K562 (cell line): ENCODE results near the gene AGAP1. TPM values are rescaled to one million over a fixed set of nuclear protein-coding genes. Genes with fewer than 3 reads are reported as not detected.

Source experiments
- ATAC-seq: fragments of 200-7000 bp; cut with Tn5 transposase; 3 replicates; pipeline ENCODE4 v1.9.1; 2020; ENCODE audit warnings: moderate library complexity
- BruUV-seq: library from RNA; stranded (reverse); fragments of 400-500 nt; replicated peaks from 2 replicates; lab custom pipeline; 2021; lab: Mats Ljungman, UMichigan
- CTCF ChIA-PET: fragments of 300-600 bp; formaldehyde crosslinking; extraction: SDS; loops from one replicate; lab custom pipeline; 2021; ENCODE audit warnings: low intra/inter-chr PET ratio; lab: Yijun Ruan, JAX
- POLR2A ChIA-PET: fragments of 300-600, 350-650 bp; sonication (Branson Sonifier 250); formaldehyde crosslinking; extraction: SDS; loops from one replicate; lab custom pipeline; 2021; ENCODE audit warnings: antibody characterized with exemption, inconsistent platforms; lab: Yijun Ruan, JAX
- DNase-seq, 4 experiments: peaks; one replicate each; pipeline versions ENCODE4 v3.0.0 to v3.0.0-alpha.2; 2011 to 2018; ENCODE audit warnings: low spot score in 3 of 4, mixed read lengths in 3 of 4; ENCODE audit errors: extremely low read depth in 1 of 4
- FAIRE-seq: peaks from 2 replicates; lab custom pipeline; 2011; peaks lifted over from hg19 to GRCh38; lab: Jason Lieb, UNC
- H2AFZ ChIP-seq: 2 replicates; pipeline ENCODE4 v1.6.0; 2011; ENCODE audit warnings: low read depth, low read length, control low read depth, inconsistent platforms
- H3K27ac ChIP-seq: fragments of 200-600 bp; 3 replicates; pipeline ENCODE4 v1.8.0; 2011; ENCODE audit warnings: low read depth, mild to moderate bottlenecking, control low read depth, inconsistent platforms, low read length, moderate library complexity, mixed read lengths; ENCODE audit errors: extremely low read depth
- H3K27me3 ChIP-seq, 2 experiments: fragments of 300-600 bp in 1 of 2; 2 replicates in 1 of 2; 3 replicates in 1 of 2; pipeline versions ENCODE4 v1.6.0 to v1.8.0; 2011; ENCODE audit warnings: inconsistent platforms in 2 of 2, low read length in 2 of 2, mild to moderate bottlenecking in 1 of 2, mixed read lengths in 1 of 2, moderate library complexity in 1 of 2; ENCODE audit not compliant: control insufficient read depth in 2 of 2, insufficient read depth in 2 of 2
- H3K36me3 ChIP-seq: fragments of 300-600 bp; 3 replicates; pipeline ENCODE4 v1.8.0; 2011; ENCODE audit warnings: mild to moderate bottlenecking, low read length, inconsistent platforms; ENCODE audit not compliant: control insufficient read depth, insufficient read depth
- H3K4me1 ChIP-seq, 2 experiments: fragments of 200-600 bp in 1 of 2; replicated peaks in 1 of 2; 2 replicates in 1 of 2; 3 replicates in 1 of 2; pipeline versions ENCODE4 v1.5.1 to v1.8.0; 2011; ENCODE audit warnings: inconsistent platforms in 2 of 2, low read length in 2 of 2, mild to moderate bottlenecking in 1 of 2, mixed read lengths in 1 of 2, moderate library complexity in 1 of 2; ENCODE audit not compliant: control insufficient read depth in 2 of 2, insufficient read depth in 2 of 2
- H3K4me2 ChIP-seq: 2 replicates; pipeline ENCODE4 v1.6.1; 2011; ENCODE audit warnings: low read length, control low read depth, inconsistent platforms, mixed read lengths; ENCODE audit not compliant: insufficient read depth
- H3K4me3 ChIP-seq: fragments of 200-600 bp; sonication (generic), shearing (Covaris generic); 2 replicates; pipeline ENCODE4 v1.5.1; 2016; ENCODE audit warnings: control low read depth, inconsistent platforms
- H3K79me2 ChIP-seq: fragments of 200-600 bp; 3 replicates; pipeline ENCODE4 v1.8.0; 2011; ENCODE audit warnings: low read length, inconsistent platforms; ENCODE audit not compliant: control insufficient read depth, insufficient read depth
- H3K9ac ChIP-seq, 2 experiments: 2 replicates each; pipeline versions ENCODE4 v1.6.0 to v1.6.1; 2011; ENCODE audit warnings: low read depth in 2 of 2, low read length in 2 of 2, control low read depth in 1 of 2, inconsistent platforms in 1 of 2, mild to moderate bottlenecking in 1 of 2, mixed read lengths in 1 of 2; ENCODE audit not compliant: insufficient read depth in 1 of 2
- H3K9me1 ChIP-seq: one replicate; pipeline ENCODE4 v1.6.0; 2011; ENCODE audit warnings: inconsistent platforms, mild to moderate bottlenecking, low read length, moderate library complexity; ENCODE audit not compliant: control insufficient read depth, insufficient read depth
- H3K9me3 ChIP-seq: replicated peaks from 2 replicates; pipeline ENCODE4 v1.5.1; 2011; ENCODE audit warnings: low read depth, low read length, inconsistent platforms; ENCODE audit not compliant: control insufficient read depth, insufficient read depth
- H4K20me1 ChIP-seq: replicated peaks from 2 replicates; pipeline ENCODE4 v1.6.1; 2011; ENCODE audit warnings: low read length, inconsistent platforms, mixed read lengths; ENCODE audit not compliant: control insufficient read depth, insufficient read depth
- ATF4 ChIP-seq: fragments of 450-650 bp; formaldehyde crosslinking; IDR thresholded peaks from 2 replicates; pipeline ENCODE4 v1.4.0; 2022; ENCODE audit warnings: mild to moderate bottlenecking, moderate library complexity
- CAMTA2 ChIP-seq: fragments of 250-450 bp; sonication (Bioruptor Pico); conservative IDR thresholded peaks from 2 replicates; pipeline ENCODE4 v1.5.1; 2022
- DIDO1 ChIP-seq: fragments of 450-650 bp; IDR thresholded peaks from 2 replicates; pipeline ENCODE4 v1.6.1; 2016; ENCODE audit warnings: low read depth, missing biosample characterization, missing genetic modification characterization
- PREB ChIP-seq: sonication (generic); formaldehyde crosslinking; IDR thresholded peaks from 2 replicates; pipeline ENCODE4 v1.8.1; 2023; ENCODE audit warnings: mild to moderate bottlenecking, missing genetic modification reagents
- TFAP4 ChIP-seq: sonication (generic); formaldehyde crosslinking; IDR thresholded peaks from 2 replicates; pipeline ENCODE4 v1.8.0; 2022; ENCODE audit warnings: missing genetic modification reagents, mild to moderate bottlenecking, moderate library complexity, borderline replicate concordance
- ZBTB33 ChIP-seq: sonication (generic); formaldehyde crosslinking; IDR thresholded peaks from 2 replicates; pipeline ENCODE4 v1.8.1; 2023; ENCODE audit warnings: mild to moderate bottlenecking, missing genetic modification reagents
- ZEB2 ChIP-seq: fragments of 450-650 bp; IDR thresholded peaks from 2 replicates; pipeline ENCODE4 v1.6.1; 2016
- ZMIZ1 ChIP-seq, 2 experiments: fragments of 150-350 bp in 1 of 2; IDR thresholded peaks; 2 replicates each; pipeline ENCODE4 v1.6.1; 2012 to 2016; ENCODE audit warnings: low read depth in 2 of 2, low read length in 2 of 2, mild to moderate bottlenecking in 1 of 2, moderate library complexity in 1 of 2
- ZNF12 ChIP-seq: sonication (generic); formaldehyde crosslinking; IDR thresholded peaks from 2 replicates; pipeline ENCODE4 v1.4.0; 2020; ENCODE audit warnings: mild to moderate bottlenecking, missing genetic modification reagents
- WGBS: fragments of 100-300 bp; shearing (Covaris generic); methylation state at CpG from one replicate; pipeline ENCODE4 v1.1.6; 2016; ENCODE audit warnings: low coverage, mixed read lengths; ENCODE audit not compliant: insufficient coverage; ENCODE audit errors: missing lambda C conversion rate; 5-methylcytosine and 5-hydroxymethylcytosine counted together
- in situ Hi-C: fragments of 300-500 bp; cut with MboI; formaldehyde crosslinking; loops from 4 replicates; pipeline ENCODE4 v1.15.0; 2018; ENCODE audit warnings: inconsistent platforms, mixed read lengths
- intact Hi-C: fragments of 100-400 bp; cut with micrococcal nuclease; formaldehyde crosslinking; loops from 2 replicates; pipeline ENCODE4 v1.14.2; 2022
- polyA plus RNA-seq, 8 experiments: library from polyadenylated mRNA; depleted of rRNA in 4 of 8; stranded (reverse) in 5 of 8; unstranded in 3 of 8; fragments of >200 nt; fragmentation: Nextera tagmentation in 2 of 8; fragmentation: Illumina TruSeq in 1 of 8; extraction: Ambion mirVana in 2 of 8; extraction: Trizol in 1 of 8; gene quantifications; 2 replicates each; pipeline versions ENCODE4 v1.2.1 to v1.2.3, GENCODE V29; 2011 to 2014; ENCODE audit warnings: inconsistent platforms in 1 of 8, missing spikeins in 1 of 8
- total RNA-seq, 7 experiments: library from RNA; depleted of rRNA in 6 of 7; stranded (reverse); fragments of >200 nt in 6 of 7; fragmentation: Illumina TruSeq in 2 of 7; extraction: Trizol in 2 of 7; gene quantifications; 2 replicates each; pipeline versions ENCODE4 v1.2.1 to v1.2.3, GENCODE V29; 2011 to 2021; ENCODE audit warnings: low replicate concordance in 1 of 7

Gene AGAP1
- total and polyA plus RNA-seq, 9 of the 15 experiments (the other 6 are each of a cell fraction or from before 2014, with no cell fraction given): 1.3 to 24.0 (median 10.6) TPM

GRCh38 chr2:235535423-235536130, 41.7 kb downstream of the AGAP1 start (continued):
- TF ChIP-seq ZMIZ1 (IDR thresholded peaks at IDR 0.05; ENCODE audit: low read depth in 2 of 2, low read length in 2 of 2): no peak
- TF ChIP-seq CAMTA2 (CRISPR knock-in tag): no peak
- no peak for TF ChIP-seq ZEB2
- no peak for TF ChIP-seq ATF4 (CRISPR knock-in tag)

- Histone ChIP-seq H3K4me2 (no peak overlapping the region), H3K9ac (no peak overlapping the region), H3K9me1 (no peaks in the 10 kb centered on the region), H2AFZ (no peak overlapping the region), H3K27ac (no peak overlapping the region), H3K9me3 (no peaks in the 10 kb centered on the region), H3K27me3 (no peaks in the 10 kb centered on the region), H3K4me3 (no peak overlapping the region), H3K36me3 (no peaks in the 10 kb centered on the region), H4K20me1 (peaks cover 34% of the 10 kb centered on the region), H3K4me1 (peaks cover 0 to 6% of the 10 kb centered on the region in 2 experiments; a peak in 1 of 5 replicates), H3K79me2 (peaks cover 84% of the 10 kb centered on the region)
- 87% methylated on average over 7 of the region's 11 CpGs for WGBS
- no TSS peak for BruUV-seq
- ChIA-PET CTCF (no interaction called here), POLR2A (interaction anchor here (0.7 to 0.8 kb wide), 2 partner anchors 14 to 56 kb away, joined by 3 read pairs; no protein-coding TSS in a partner anchor)
- in situ Hi-C loops: no loop called here
- FAIRE-seq: no peak
- intact Hi-C loops: no loop called here
- ATAC-seq: no peak
- no peak for DNase-seq
- TF ChIP-seq PREB (CRISPR knock-in tag) (no peak), ZBTB33 (no peak), TFAP4 (CRISPR knock-in tag) (no peak), DIDO1 (tag) (no peak), ZNF12 (CRISPR knock-in tag) (no peak)
These were observed 42.9 kb downstream of the AGAP1 start for GRCh38 chr2:235536711-235537110.
